Right lobe of liver (tissue), 6 donors: ENCODE data around the gene PINK1. TPM values are rescaled to one million over a fixed set of nuclear protein-coding genes. Genes with fewer than 3 reads are reported as not detected.
A peak's percentile ranks its signal among the peaks of the same experiment; 100 is the strongest.
"Not testable (repeated sequence)": the region's sequence is repeated elsewhere in the genome, so short reads cannot be mapped to it uniquely, and the experiment has no call there.

Source experiments
- ATAC-seq, 4 donors: fragments of 200-7000 bp; cut with Tn5 transposase; one replicate each; pipeline ENCODE4 v1.9.1; 2020; ENCODE audit warnings: mild to moderate bottlenecking in 4 of 4, moderate library complexity in 4 of 4
- DNase-seq, 3 donors: peaks; one replicate each; pipeline ENCODE4 v3.0.0-alpha.2; 2020
- H3K27ac ChIP-seq, 3 donors: fragments of 200-600 bp; one replicate each; pipeline ENCODE4 v1.8.0; 2022
- H3K27me3 ChIP-seq, 2 donors: fragments of 200-600 bp; one replicate each; pipeline ENCODE4 v1.8.0; 2022
- H3K36me3 ChIP-seq, 4 donors: fragments of 200-600 bp; sonication (generic) in 1 of 4; one replicate each; pipeline versions ENCODE4 v1.5.1 to v1.8.0; 2017 to 2022; ENCODE audit warnings: control low read depth in 1 of 4
- H3K4me1 ChIP-seq, 4 donors: fragments of 200-600 bp; sonication (generic) in 1 of 4; one replicate each; pipeline versions ENCODE4 v1.5.1 to v1.8.0; 2017 to 2022; ENCODE audit warnings: control low read depth in 1 of 4
- H3K4me3 ChIP-seq, 3 donors: fragments of 200-600 bp; one replicate each; pipeline ENCODE4 v1.8.0; 2022
- H3K9me3 ChIP-seq, 4 donors: fragments of 200-600 bp; sonication (generic) in 1 of 4; one replicate each; pipeline versions ENCODE4 v1.5.1 to v1.8.0; 2017 to 2022; ENCODE audit warnings: control low read depth in 1 of 4
- CTCF ChIP-seq, 4 donors: fragments of 200-600 bp in 3 of 4; fragments of 450-650 bp in 1 of 4; IDR thresholded peaks; one replicate each; pipeline versions ENCODE4 v1.5.1 to v1.8.0; 2016 to 2022; ENCODE audit warnings: antibody characterized with exemption in 4 of 4, mild to moderate bottlenecking in 2 of 4
- POLR2A ChIP-seq: fragments of 450-650 bp; IDR thresholded peaks from one replicate; pipeline ENCODE4 v1.6.1; 2017; ENCODE audit warnings: antibody characterized with exemption, mild to moderate bottlenecking
- WGBS: methylation state at CpG from one replicate; pipeline ENCODE4 v1.1.6; 2018; ENCODE audit warnings: low coverage, low lambda C conversion rate; ENCODE audit not compliant: insufficient coverage; ENCODE audit errors: missing lambda C conversion rate; 5-methylcytosine and 5-hydroxymethylcytosine counted together
- intact Hi-C, 2 donors: fragments of 100-400 bp; cut with DNase I; formaldehyde crosslinking; loops; one replicate each; pipeline versions ENCODE4 v1.11.2 to v1.14.1; 2022
- total RNA-seq, 6 experiments: library from RNA; depleted of rRNA in 2 of 6; stranded (reverse); fragments of >200 nt in 2 of 6; fragmentation: NEBNext Ultra II Directional in 3 of 6; extraction: Animal tissue kit (Norgen Biotek cat#: 25700) in 3 of 6; gene quantifications; one replicate each; pipeline versions ENCODE4 v1.1.0 to v1.2.4, GENCODE V29; 2016 to 2023
- donor health status: DM: no; HTN: yes; CAD: no.
- donor health status: DM: no; HTN: no; CAD: no.
- donor health status: DM: no; HTN: no; CAD: no.
- donor health status: DM: no; HTN: yes; CAD: no.
- donor health status: DM: no; HTN: yes; CAD: no.

The PINK1 gene
- total RNA-seq, 6 experiments from 2014 or later = 67.3 to 94.1 (median 83.0) TPM

- no peak for TF ChIP-seq CTCF (IDR thresholded peaks at IDR 0.05)
- TF ChIP-seq POLR2A = no peak
- Histone ChIP-seq H3K4me3 (no peak overlapping the region), H3K36me3 (no peaks in the 10 kb centered on the region), H3K9me3 (no peaks in the 10 kb centered on the region), H3K27ac (peak overlapping the region in 1 of 3 donors; percentile 38), H3K27me3 (no peaks in the 10 kb centered on the region), H3K4me1 (peaks cover 0 to 44% (median 15%) of the 10 kb centered on the region in 4 donors)
- 35% methylated on average over 5 of the region's 5 CpGs for WGBS
- DNase-seq = no peak
- intact Hi-C loops = no loop called here
- peak in 1 of 4 donors; percentile 55 for ATAC-seq
These were observed 32.0 kb upstream of the PINK1 start for GRCh38 chr1:20601129-20601825.

GRCh38 chr1:20602851-20603450 is 30.3 kb upstream of the PINK1 start:
- Histone ChIP-seq H3K4me3 (no peak overlapping the region), H3K4me1 (peaks cover 0 to 46% (median 19%) of the 10 kb centered on the region in 4 donors), H3K27ac (peak overlapping the region; percentile 41 to 87 (median 50)), H3K9me3 (no peaks in the 10 kb centered on the region), H3K27me3 (no peaks in the 10 kb centered on the region), H3K36me3 (peaks cover 0 to under 1% (median 0%) of the 10 kb centered on the region in 4 donors)
- 54% methylated on average over 3 of the region's 4 CpGs for WGBS
- DNase-seq = no peak
- TF ChIP-seq CTCF (IDR thresholded peaks at IDR 0.05) (no peak), POLR2A (no peak)
- ATAC-seq = no peak
- intact Hi-C loops = no loop called here

GRCh38 chr1:20603504-20604464 is 29.5 kb upstream of the PINK1 start:
- WGBS = 49% methylated on average over 8 of the region's 9 CpGs
- Histone ChIP-seq H3K4me3 (no peak overlapping the region), H3K4me1 (peaks cover 0 to 46% (median 19%) of the 10 kb centered on the region in 4 donors), H3K27ac (peak overlapping the region; percentile 41 to 87 (median 53)), H3K9me3 (no peaks in the 10 kb centered on the region), H3K36me3 (peaks cover 0 to 8% (median 2%) of the 10 kb centered on the region in 4 donors), H3K27me3 (no peaks in the 10 kb centered on the region)
- TF ChIP-seq POLR2A (no peak), CTCF (IDR thresholded peaks at IDR 0.05) (no peak)
- peak; percentile 54 to 72 (median 69) for ATAC-seq
- intact Hi-C loops = no loop called here
- no peak for DNase-seq

- TF ChIP-seq CTCF (IDR thresholded peaks at IDR 0.05) (no peak), POLR2A (peak; percentile 45)
- Histone ChIP-seq H3K27me3 (no peaks in the 10 kb centered on the region), H3K36me3 (peaks cover 0 to 8% (median 4%) of the 10 kb centered on the region in 4 donors), H3K4me1 (peaks cover 0 to 46% (median 19%) of the 10 kb centered on the region in 4 donors), H3K27ac (peak overlapping the region; percentile 36 to 87 (median 66)), H3K9me3 (no peaks in the 10 kb centered on the region), H3K4me3 (no peak overlapping the region)
- peak in 2 of 3 donors; percentile 62 to 70 for DNase-seq
- 26% methylated on average over 6 of the region's 7 CpGs for WGBS
- peak; percentile 70 to 76 (median 72) for ATAC-seq
- intact Hi-C loops = no loop called here
These were observed 28.6 kb upstream of the PINK1 start for GRCh38 chr1:20604678-20605077.

GRCh38 chr1:20606801-20607570 is 26.3 kb upstream of the PINK1 start:
- WGBS = 65% methylated on average over 2 of the region's 7 CpGs
- Histone ChIP-seq H3K27ac (peak overlapping the region in 2 of 3 donors; percentile 15 to 21), H3K4me1 (peaks cover 0 to 36% (median 19%) of the 10 kb centered on the region in 4 donors), H3K36me3 (peaks cover 0 to 19% (median 4%) of the 10 kb centered on the region in 4 donors)
- H3K27me3 ChIP-seq, H3K4me3 ChIP-seq, DNase-seq, H3K9me3 ChIP-seq, ATAC-seq, intact Hi-C loops: not testable (repeated sequence)
